ENCODE measurements around the gene MAML2.

MAML2 gene

GRCh38 chr11:96084610-96085318, 258.2 kb downstream of the MAML2 start:
- in situ Hi-C loops (cut with MboI; ENCODE audit: low sequenced_read_pairs): no loop called here

GRCh38 chr11:96082936-96083335, 260.1 kb downstream of the MAML2 start:
- in situ Hi-C loops (cut with MboI; ENCODE audit: low sequenced_read_pairs): no loop called here

- in situ Hi-C loops (cut with MboI; ENCODE audit: low sequenced_read_pairs): no loop called here
These were observed 260.7 kb downstream of the MAML2 start for GRCh38 chr11:96082002-96082899.

GRCh38 chr11:96081561-96081960, 261.4 kb downstream of the MAML2 start:
- in situ Hi-C loops (cut with MboI; ENCODE audit: low sequenced_read_pairs): no loop called here

DNA sequence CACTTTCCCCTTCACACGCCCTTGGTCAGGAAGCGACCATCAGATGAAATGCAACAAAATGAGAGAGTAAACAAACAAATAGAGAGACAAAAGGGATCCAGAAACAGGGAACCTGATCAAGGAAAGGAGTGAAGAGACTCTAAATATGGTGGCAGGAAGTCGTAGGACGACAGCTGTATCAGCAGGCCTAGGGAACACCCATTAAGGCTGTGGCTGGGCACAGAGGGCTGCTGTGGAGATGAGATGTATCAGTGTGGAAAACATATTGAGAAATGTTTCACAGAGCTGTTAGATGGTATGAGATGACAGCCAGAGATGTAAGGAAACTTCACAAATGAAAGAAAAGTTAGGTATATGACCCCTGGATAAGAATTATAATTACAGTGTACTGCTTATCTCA, 263.3 kb downstream of the MAML2 start:
- in situ Hi-C loops (cut with MboI; ENCODE audit: low sequenced_read_pairs): no loop called here

DNA sequence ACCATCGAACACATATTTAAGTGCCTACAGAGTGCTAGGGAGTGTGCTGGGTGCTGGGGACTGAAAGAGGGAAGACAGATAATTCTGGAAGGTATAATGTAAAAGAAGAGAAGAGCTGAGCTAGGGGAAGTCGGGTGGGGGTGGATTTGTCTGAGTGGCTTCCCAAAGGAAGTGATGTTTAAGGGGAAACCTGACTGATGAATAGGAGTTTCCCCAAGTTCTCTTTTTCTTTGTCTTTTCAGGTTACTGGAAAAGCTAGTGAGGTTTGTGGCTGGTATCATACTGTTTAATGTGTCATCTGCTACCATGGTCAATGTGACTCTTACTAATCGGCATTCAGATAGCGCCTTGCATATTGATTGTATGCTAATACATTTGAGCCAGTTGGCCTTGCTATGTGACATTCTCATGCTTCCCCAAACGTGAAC, 267.4 kb downstream of the MAML2 start:
- in situ Hi-C loops (cut with MboI; ENCODE audit: low sequenced_read_pairs): no loop called here

DNA sequence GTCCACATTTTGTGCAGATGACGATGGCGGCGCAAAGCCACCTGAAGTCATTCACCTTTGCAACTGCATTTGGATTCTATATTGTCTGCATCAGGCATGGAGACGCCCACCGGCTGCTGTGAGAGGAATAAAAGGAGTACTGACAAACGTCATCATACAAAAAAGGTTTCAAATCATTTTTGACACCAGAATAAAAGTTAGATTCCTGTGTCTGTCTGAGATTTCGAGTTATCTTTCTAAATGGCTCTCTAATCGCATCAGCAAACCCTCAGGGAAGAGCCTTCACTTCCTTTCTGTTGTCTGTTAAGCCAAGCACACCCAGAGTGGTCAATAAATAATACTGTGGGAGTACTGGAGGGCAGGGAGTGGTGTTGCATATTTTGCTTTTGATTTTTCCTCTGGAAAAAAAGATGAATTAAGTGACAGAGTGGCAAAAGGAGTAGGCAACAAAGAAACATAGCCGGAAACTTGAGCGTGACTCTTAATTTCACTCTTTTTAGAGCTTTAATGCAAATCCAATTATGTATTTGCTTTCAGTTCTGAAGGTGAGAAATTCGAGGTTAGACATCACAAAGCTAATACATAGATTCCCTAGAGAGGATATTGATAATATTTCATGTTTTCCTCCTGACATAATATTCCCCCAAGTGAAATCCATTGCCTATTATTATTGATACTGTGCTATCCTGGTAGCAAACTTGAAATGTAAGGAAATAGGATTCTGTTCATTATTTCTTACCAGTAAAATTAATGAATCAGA, 268.3 kb downstream of the MAML2 start:
- in situ Hi-C loops (cut with MboI; ENCODE audit: low sequenced_read_pairs): no loop called here

- in situ Hi-C loops (cut with MboI; ENCODE audit: low sequenced_read_pairs): no loop called here
These were observed 269.5 kb downstream of the MAML2 start for GRCh38 chr11:96073536-96073935.

DNA sequence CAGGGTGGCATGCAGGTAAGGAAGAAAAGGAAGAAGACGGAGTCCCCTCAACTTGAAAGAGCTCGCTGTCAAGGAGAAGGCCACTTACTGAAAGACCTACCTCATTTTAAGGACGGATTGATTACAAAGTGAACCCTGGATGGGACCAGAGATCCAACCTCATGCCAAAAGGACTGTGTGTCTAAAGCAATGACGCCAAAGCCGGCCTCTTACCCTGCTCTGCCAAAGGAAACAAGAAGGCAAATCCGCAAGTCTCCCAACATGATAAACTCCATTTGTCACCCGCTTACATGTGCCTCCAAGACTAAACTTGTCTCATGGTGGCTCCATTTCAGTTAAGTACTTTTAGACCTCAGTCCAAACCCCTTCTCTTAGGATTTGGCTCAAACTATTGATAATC, 270.4 kb downstream of the MAML2 start:
- in situ Hi-C loops (cut with MboI; ENCODE audit: low sequenced_read_pairs): no loop called here

DNA sequence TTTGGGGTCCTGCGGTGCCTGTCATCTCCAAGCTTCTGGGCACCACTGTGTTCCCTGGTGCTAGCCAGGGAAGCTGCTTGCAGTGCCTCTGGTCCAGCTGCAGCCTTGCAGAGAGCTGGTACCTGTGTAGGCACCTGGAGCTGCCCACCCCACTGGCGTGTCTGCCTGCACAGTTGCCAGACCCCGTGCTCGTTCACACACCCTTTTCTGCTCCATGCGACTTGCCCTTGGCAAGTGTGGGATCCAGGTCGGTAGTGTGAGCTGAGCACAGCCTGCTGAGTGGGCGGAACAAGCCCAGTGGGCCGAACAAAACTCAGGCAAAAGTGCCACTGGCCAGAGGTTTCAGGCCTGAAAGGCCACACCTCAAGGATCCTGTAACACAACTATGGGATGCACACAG, 272.5 kb downstream of the MAML2 start:
- in situ Hi-C loops (cut with MboI; ENCODE audit: low sequenced_read_pairs): no loop called here

GRCh38 chr11:96067160-96067559, 275.8 kb downstream of the MAML2 start:
- in situ Hi-C loops (cut with MboI; ENCODE audit: low sequenced_read_pairs): no loop called here

DNA sequence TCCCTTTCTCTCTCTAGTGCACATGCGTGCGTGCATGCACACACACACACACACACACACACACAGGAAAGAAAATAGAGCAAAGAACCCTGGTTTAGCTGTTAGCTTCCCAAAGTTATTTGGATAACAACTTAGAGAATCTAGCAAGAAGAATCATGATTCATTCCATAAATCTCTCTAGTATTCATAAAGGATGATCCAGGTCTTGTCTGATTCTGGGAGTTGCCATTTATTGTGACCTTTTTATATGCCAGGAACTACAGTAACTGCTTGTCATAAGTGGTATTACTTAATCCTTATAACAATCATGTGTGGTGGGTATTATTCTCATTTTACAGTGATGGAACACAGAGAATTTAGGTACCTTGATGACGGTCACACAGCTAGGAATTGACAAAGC, 277.6 kb downstream of the MAML2 start:
- in situ Hi-C loops (cut with MboI; ENCODE audit: low sequenced_read_pairs): no loop called here

- in situ Hi-C loops (cut with MboI; ENCODE audit: low sequenced_read_pairs): no loop called here
These were observed 279.1 kb downstream of the MAML2 start for GRCh38 chr11:96063886-96064285.

DNA sequence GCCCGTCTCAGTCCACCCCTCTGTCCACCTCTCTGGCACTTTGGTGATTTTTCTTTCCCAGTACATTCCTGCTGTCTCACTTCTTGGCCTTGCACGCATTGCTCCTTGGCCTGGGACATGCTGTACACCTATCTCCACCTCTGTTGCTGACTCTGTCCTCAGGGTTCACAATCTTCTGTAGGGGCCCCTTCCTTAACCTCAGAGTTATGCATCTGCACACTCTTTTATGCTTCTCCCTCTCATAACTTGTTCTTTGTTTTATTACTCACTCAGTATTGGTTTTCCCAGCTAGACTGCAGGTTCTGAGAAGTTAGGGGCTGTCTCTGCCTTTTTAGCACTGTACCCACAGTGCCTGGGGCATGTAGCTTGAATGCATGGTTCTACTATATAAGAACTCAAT, 279.9 kb downstream of the MAML2 start:
- in situ Hi-C loops (cut with MboI; ENCODE audit: low sequenced_read_pairs): no loop called here

DNA sequence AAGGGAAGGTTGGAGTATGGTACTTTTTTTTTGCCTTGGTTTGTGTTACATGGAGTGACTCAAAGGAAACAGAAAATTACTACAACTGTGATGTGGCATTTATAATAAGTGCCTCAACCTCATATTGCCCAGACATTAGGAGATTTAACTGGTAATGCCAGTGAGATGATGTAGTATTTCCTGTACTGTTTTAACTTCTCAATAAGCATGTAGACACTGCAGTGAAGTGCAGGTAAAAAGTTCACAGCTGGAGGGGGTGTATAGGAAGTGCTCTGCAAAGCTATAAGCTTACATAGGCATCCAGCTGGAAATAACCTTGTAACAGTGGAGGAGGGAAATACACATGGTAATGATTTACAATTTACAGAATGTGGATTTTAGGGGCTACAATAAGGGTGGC, 280.9 kb downstream of the MAML2 start:
- in situ Hi-C loops (cut with MboI; ENCODE audit: low sequenced_read_pairs): no loop called here

DNA sequence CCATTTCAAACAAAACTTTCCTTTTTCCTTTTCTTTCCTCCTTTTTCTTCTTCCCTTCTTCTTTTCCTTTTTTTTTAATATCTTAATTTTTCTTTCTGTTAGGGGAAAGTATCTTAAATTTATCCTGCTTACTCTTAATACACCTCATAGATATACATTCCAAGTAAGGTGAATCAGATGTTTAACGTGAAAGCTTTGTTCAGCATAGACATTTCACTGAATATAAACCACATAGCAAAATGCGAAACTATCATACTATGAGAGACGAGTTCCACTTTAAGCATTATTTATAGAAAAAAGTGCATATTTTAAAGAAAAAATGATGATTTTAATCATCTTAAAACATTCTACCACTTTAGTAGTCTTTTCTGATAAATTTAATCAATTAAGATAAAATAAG, 281.3 kb downstream of the MAML2 start:
- in situ Hi-C loops (cut with MboI; ENCODE audit: low sequenced_read_pairs): no loop called here

DNA sequence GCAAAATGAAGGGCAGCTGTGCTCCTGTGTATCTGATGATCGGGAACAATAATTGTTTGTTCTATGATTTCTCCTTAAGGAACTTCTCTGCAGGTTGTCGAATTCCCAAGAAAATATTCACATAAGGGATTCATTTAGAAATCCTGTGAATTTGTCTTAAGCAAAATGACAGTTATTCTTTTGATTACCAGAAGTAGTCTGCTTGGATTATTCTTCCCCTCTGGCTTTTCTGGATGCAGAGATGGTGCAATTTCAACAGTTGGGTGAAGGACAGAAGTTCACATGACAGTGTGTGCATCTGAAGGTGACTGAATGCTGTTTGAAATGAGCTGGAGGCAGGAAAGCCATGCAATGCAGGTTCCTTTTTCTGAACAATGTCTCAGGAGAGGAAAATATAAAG, 281.9 kb downstream of the MAML2 start:
- in situ Hi-C loops (cut with MboI; ENCODE audit: low sequenced_read_pairs): no loop called here

DNA sequence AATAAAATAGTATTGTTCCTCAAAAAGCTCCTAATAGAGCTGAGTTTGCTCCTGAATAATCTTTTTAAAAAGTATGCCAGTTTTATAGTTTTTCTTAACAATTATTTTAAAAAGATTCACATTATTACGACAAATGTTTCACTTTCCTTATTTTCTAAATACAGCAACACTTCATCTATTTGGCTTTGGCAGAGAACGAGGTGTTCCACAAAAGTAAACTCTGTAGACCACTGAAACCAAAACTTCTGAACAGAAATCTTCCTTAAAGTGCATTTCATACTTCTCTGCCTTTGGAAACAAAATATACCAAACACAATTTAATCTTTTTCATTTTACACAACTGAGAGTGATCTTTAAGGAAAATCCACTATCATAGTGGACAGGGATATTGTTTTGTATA, 285.5 kb downstream of the MAML2 start:
- in situ Hi-C loops (cut with MboI; ENCODE audit: low sequenced_read_pairs): no loop called here

- in situ Hi-C loops (cut with MboI; ENCODE audit: low sequenced_read_pairs): no loop called here
These were observed 286.4 kb downstream of the MAML2 start for GRCh38 chr11:96056576-96056975.

DNA sequence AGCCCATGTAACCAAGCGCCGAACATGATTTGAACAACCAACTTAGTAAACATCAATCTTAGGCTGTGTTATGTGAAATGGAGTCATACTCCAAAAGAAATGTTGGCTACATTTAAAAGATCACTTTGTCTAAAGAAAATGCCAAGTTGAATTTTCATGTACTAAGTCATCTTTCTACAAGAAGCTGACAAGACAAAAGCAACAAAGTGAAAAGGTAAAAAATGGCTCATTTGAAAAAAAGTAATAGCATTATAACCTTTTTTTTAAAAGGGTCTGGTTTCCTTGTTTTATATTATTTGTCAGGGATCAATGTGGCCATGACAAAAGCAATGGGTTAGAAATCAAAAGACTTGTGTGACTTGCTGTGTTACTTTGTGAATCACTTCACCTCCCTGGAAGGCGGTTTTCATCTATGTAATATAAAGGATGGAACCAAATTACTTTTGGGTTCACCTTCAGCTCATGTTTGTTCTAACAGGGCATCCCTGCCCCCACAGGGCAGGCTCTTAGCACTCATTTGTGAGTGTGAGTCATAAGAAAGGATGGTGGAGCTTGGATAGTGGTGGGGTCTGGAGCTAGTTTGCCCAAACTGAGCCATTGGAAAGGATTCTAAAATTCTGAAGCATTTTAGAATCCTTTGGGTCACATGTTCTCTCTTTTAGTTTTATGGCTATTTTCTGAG, 287.1 kb downstream of the MAML2 start:
- in situ Hi-C loops (cut with MboI; ENCODE audit: low sequenced_read_pairs): no loop called here

Data from HL-60/S4 treated with phorbol 12-myristate 13-acetate at 8.2 ng/mL for 4 days and 3 days (cell line).